ENCODE measurements around the gene FMO3. TPM values are rescaled to one million over a fixed set of nuclear protein-coding genes. Genes with fewer than 3 reads are reported as not detected.

FMO3 gene
- total and polyA plus RNA-seq, 2 donors (not counting 3 experiments of a cell fraction or from before 2014, with no cell fraction given) = not detected

GRCh38 chr1:171128463-171128862, 37.8 kb downstream of the FMO3 start:
- Histone ChIP-seq H3K79me2 (ENCODE audit: control insufficient read depth, insufficient read depth, low read length) (no peaks in the 10 kb centered on the region), H3K27ac (ENCODE audit: insufficient read depth, low read depth, low read length) (no peak overlapping the region), H4K20me1 (replicated peaks; ENCODE audit: control insufficient read depth, extremely low read depth, insufficient read depth, low read length) (no peaks in the 10 kb centered on the region), H3K9ac (replicated peaks; ENCODE audit: extremely low read depth, insufficient read depth, low read length) (no peak overlapping the region), H3K4me2 (ENCODE audit: insufficient read depth, low read length) (no peak overlapping the region), H3K4me1 (ENCODE audit: control insufficient read depth, extremely low read depth, insufficient read depth, low read length) (no peaks in the 10 kb centered on the region), H3K9me3 (replicated peaks; ENCODE audit: control insufficient read depth, insufficient read depth, low read length) (no peaks in the 10 kb centered on the region), H3K9me1 (replicated peaks; ENCODE audit: control insufficient read depth, extremely low read depth, insufficient read depth, low read length) (no peaks in the 10 kb centered on the region), H2AFZ (ENCODE audit: low read depth, low read length) (no peak overlapping the region), H3K27me3 (ENCODE audit: control insufficient read depth in 2 of 2, insufficient read depth in 2 of 2, low read length in 2 of 2) (no peaks in the 10 kb centered on the region), H3K36me3 (ENCODE audit: control insufficient read depth in 2 of 2, extremely low read depth in 1 of 2, insufficient read depth in 2 of 2, low read length in 2 of 2) (no peaks in the 10 kb centered on the region), H3K4me3 (replicated peaks in 1 of 3; ENCODE audit: insufficient read depth in 1 of 3, low read depth in 1 of 3, low read length in 3 of 3) (no peak overlapping the region)
- dilution Hi-C loops (cut with MboI; ENCODE audit: extremely low pct_ligation_motif_present, low sequenced_read_pairs) (no loop called here), intact Hi-C loops (cut with micrococcal nuclease) (no loop called here)
- BruUV-seq (replicated peaks) = no TSS peak
- CTCF ChIA-PET = no interaction called here
- POLR2A ChIA-PET = no interaction called here
- DNase-seq (ENCODE audit: low read depth, low spot score) (no peak), FAIRE-seq (no peak)
- no peak for TF ChIP-seq GATA2 (IDR thresholded peaks at IDR 0.05; ENCODE audit: insufficient read depth, insufficient read length, low read depth, low read length)
- TF ChIP-seq MYC (IDR thresholded peaks at IDR 0.05; ENCODE audit: low read depth, low read length) = no peak
- TF ChIP-seq, protein P1, sequence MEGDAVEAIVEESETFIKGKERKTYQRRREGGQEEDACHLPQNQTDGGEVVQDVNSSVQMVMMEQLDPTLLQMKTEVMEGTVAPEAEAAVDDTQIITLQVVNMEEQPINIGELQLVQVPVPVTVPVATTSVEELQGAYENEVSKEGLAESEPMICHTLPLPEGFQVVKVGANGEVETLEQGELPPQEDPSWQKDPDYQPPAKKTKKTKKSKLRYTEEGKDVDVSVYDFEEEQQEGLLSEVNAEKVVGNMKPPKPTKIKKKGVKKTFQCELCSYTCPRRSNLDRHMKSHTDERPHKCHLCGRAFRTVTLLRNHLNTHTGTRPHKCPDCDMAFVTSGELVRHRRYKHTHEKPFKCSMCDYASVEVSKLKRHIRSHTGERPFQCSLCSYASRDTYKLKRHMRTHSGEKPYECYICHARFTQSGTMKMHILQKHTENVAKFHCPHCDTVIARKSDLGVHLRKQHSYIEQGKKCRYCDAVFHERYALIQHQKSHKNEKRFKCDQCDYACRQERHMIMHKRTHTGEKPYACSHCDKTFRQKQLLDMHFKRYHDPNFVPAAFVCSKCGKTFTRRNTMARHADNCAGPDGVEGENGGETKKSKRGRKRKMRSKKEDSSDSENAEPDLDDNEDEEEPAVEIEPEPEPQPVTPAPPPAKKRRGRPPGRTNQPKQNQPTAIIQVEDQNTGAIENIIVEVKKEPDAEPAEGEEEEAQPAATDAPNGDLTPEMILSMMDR (IDR thresholded peaks at IDR 0.05; ENCODE audit: extremely low read depth in 1 of 2, insufficient read depth in 1 of 2, low read depth in 1 of 2, low read length in 2 of 2) = no peak
- TF ChIP-seq POLR2AphosphoS5 (IDR thresholded peaks at IDR 0.05; ENCODE audit: insufficient read depth, low read depth, low read length) = no peak
- no peak for TF ChIP-seq EZH2 (IDR thresholded peaks at IDR 0.05; ENCODE audit: borderline replicate concordance, low read depth, low read length, severe bottlenecking)
- TF ChIP-seq, protein P2, sequence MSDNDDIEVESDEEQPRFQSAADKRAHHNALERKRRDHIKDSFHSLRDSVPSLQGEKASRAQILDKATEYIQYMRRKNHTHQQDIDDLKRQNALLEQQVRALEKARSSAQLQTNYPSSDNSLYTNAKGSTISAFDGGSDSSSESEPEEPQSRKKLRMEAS (IDR thresholded peaks at IDR 0.05; ENCODE audit: insufficient read depth, insufficient read length) = no peak
- TF ChIP-seq JUN (IDR thresholded peaks at IDR 0.05; ENCODE audit: borderline replicate concordance, insufficient read depth, insufficient read length, low read depth) = no peak
- no peak for TF ChIP-seq POLR2A (IDR thresholded peaks at IDR 0.05; ENCODE audit: low read depth, low read length)
- no peak for TF ChIP-seq FOS (IDR thresholded peaks at IDR 0.05; ENCODE audit: borderline replicate concordance, insufficient read depth, low read length)
